Measurements from ENCODE around the gene SCAF11. TPM values are rescaled to one million over a fixed set of nuclear protein-coding genes. Genes with fewer than 3 reads are reported as not detected.

SCAF11 gene
- total RNA-seq, 1 donor from 2014 or later = 109 TPM

DNA sequence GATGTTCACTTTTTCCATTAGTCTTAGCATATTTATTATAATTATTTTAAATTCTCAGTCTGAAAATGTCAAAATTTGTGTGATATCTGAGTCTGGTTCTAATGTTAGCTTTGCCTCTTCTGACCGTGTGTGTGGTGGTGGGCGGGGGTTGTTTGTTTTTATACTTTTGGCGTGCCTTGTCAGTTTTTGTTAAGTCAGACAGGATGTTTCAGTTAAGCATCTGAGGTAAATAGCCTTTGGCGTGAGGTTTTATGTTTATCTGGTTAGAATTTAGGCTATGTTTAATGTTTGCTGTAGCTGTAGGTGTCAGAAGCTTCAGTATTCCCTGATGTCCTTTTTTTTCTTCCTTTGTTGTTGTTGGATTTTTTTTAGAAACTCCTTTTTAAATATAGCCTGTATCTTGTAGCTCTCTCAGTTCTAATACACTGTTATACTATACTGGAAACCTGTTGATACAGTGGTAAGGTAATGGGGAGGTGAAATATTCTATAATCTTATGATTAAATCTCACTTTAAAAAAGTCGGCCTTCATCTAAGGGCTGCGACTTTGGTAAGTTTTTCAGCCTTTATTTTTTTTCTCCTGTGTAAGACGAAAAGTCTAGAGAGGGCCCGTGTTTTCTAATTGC, 111.6 kb downstream of the SCAF11 start:
- intact Hi-C loops (cut with DNase I) = no loop called here
- DNase-seq (ENCODE audit: low spot score) = no peak

DNA sequence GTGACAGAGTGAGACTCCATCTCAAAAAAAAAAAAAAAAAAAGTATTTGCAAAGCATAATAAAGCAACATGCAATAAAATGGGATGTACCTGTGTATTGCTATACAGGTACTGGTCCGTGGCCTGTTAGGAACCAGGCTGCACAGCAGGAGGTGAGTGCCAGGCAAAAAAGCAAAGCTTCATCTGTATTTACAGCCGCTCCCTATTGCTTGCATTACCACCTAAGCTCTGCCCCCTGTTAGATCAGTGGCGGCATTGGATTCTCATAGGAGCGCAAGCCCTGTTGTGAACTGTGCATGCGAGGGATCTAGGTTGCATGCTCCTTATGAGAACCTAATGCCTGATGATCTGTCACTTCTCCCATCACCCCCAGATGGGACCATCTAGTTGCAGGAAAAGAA, 113.3 kb downstream of the SCAF11 start:
- intact Hi-C loops (cut with DNase I) = no loop called here

DNA sequence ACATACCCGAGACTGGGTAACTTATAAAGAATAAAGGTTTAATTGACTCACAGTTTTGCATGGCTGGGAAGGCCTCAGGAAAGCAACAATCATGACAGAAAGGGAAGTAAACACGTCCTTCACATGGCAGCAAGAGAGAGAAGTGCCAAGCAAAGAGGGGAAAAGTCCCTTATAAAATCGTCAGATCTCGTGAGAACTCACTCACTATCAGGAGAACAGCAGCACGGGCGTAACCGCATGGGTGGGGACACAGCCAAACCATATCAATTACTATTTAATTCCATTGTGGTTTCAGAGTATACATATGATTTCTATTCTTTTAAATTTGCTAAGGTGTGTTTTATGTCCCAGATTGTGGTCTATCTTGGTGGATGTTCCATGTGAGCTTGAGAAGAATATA, 117.9 kb downstream of the SCAF11 start:
- no peak for DNase-seq (ENCODE audit: low spot score)
- intact Hi-C loops (cut with DNase I) = no loop called here

More for the DNA sequence above, 113.3 kb downstream of the SCAF11 start:
- DNase-seq (ENCODE audit: low spot score) = no peak

All from cardiac septum (tissue), 1 donor.